Femur (tissue), 1 donor: ENCODE measurements around the gene LRRC31.
A peak's percentile ranks its signal among the peaks of the same experiment; 100 is the strongest.

Experiments
- DNase-seq: peaks from one replicate; pipeline ENCODE4 v3.0.0-alpha.2; 2017

The LRRC31 gene

GRCh38 chr3:169861871-169862270 is 7.9 kb downstream of the LRRC31 start:
- no peak for DNase-seq

GRCh38 chr3:169857811-169858210 is 11.9 kb downstream of the LRRC31 start:
- no peak for DNase-seq

GRCh38 chr3:169855514-169855913 is 14.2 kb downstream of the LRRC31 start:
- no peak for DNase-seq

- no peak for DNase-seq
Measured at GRCh38 chr3:169850618-169851017, 19.1 kb downstream of the LRRC31 start.

GRCh38 chr3:169848741-169849140 is 21.0 kb downstream of the LRRC31 start:
- no peak for DNase-seq

- no peak for DNase-seq
Measured at GRCh38 chr3:169847896-169848295, 21.8 kb downstream of the LRRC31 start.

- DNase-seq = no peak
Measured at GRCh38 chr3:169846458-169847193, 23.1 kb downstream of the LRRC31 start.

GRCh38 chr3:169842960-169843359 is 26.8 kb downstream of the LRRC31 start:
- no peak for DNase-seq

- no peak for DNase-seq
Measured at GRCh38 chr3:169841171-169841570, 28.6 kb downstream of the LRRC31 start.

- no peak for DNase-seq
Measured at GRCh38 chr3:169838511-169839030, 31.2 kb downstream of the LRRC31 start.

GRCh38 chr3:169836942-169837275 is 32.8 kb downstream of the LRRC31 start:
- no peak for DNase-seq

- DNase-seq = no peak
Measured at GRCh38 chr3:169836078-169836941, 33.4 kb downstream of the LRRC31 start.

GRCh38 chr3:169835533-169835932 is 34.2 kb downstream of the LRRC31 start:
- DNase-seq = no peak

- no peak for DNase-seq
Measured at GRCh38 chr3:169827712-169828111, 42.0 kb downstream of the LRRC31 start.

GRCh38 chr3:169825316-169825715 is 44.4 kb downstream of the LRRC31 start:
- DNase-seq = no peak

GRCh38 chr3:169822983-169823382 is 46.8 kb downstream of the LRRC31 start:
- DNase-seq = no peak

GRCh38 chr3:169822540-169822939 is 47.2 kb downstream of the LRRC31 start:
- DNase-seq = no peak

- no peak for DNase-seq
Measured at GRCh38 chr3:169822091-169822490, 47.6 kb downstream of the LRRC31 start.

- no peak for DNase-seq
Measured at GRCh38 chr3:169818316-169818715, 51.4 kb downstream of the LRRC31 start.

- DNase-seq = no peak
Measured at GRCh38 chr3:169815590-169816150, 54.1 kb downstream of the LRRC31 start.

- peak; percentile 25 for DNase-seq
Measured at GRCh38 chr3:169813757-169814517, 55.8 kb downstream of the LRRC31 start.

GRCh38 chr3:169813278-169813677 is 56.5 kb downstream of the LRRC31 start:
- DNase-seq = no peak
